ENCODE measurements around the gene PEX5L. TPM values are rescaled to one million over a fixed set of nuclear protein-coding genes. Genes with fewer than 3 reads are reported as not detected.

The PEX5L gene, protein sequence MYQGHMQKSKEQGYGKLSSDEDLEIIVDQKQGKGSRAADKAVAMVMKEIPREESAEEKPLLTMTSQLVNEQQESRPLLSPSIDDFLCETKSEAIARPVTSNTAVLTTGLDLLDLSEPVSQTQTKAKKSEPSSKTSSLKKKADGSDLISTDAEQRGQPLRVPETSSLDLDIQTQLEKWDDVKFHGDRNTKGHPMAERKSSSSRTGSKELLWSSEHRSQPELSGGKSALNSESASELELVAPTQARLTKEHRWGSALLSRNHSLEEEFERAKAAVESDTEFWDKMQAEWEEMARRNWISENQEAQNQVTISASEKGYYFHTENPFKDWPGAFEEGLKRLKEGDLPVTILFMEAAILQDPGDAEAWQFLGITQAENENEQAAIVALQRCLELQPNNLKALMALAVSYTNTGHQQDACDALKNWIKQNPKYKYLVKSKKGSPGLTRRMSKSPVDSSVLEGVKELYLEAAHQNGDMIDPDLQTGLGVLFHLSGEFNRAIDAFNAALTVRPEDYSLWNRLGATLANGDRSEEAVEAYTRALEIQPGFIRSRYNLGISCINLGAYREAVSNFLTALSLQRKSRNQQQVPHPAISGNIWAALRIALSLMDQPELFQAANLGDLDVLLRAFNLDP
- total RNA-seq, result under 0.01 TPM in 2 replicates

DNA sequence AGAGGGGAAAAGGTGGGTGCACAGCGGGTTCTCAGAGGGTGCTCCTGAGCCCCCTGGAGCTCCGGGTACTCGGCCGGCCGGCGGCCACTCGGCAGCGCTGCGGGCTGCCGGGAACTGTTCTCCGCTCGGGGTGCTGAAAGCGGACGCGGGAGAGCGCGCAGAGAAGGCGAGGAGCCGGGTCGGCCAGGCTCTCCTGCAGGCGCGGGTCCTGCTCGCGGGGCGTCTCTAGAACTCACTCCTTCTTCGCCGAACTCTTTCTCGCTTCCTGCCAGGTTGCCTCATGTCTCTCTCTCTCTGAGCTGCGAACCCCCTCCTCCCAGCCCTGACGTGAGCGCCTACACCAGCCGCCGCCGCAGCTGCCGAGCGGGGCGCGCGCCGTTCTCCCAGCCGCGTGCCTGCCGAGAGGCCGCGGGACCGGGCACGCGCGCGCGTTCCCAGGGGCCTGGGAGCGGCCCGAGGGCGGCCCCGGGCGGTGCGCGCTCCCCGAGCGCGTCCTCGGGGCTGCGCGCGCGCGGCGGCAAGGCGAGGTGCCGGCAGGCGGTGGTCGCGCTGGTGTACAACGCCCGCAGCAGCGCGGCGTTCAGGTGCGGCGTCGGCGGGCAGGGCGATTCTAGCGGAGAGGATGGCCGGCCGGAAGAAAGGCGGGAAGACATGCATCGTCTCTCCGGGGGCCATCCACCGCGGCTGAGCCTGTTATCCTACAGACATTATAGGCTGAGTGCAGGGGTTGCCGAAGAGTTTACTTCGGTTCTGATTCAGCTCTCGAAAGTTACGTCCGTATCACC, at the start of gene PEX5L:
Gene PEX5L (minus strand): TSS at position 267 of the 785 bp plus-strand sequence. CDS start 338 bp downstream, outside the sequence.

